HG02943 (cell line): ENCODE data around the gene ULBP1.
A peak's percentile ranks its signal among the peaks of the same experiment; 100 is the strongest.
"Not testable (repeated sequence)": the region's sequence is repeated elsewhere in the genome, so short reads cannot be mapped to it uniquely, and the experiment has no call there.

Experiments used
- ATAC-seq: cut with Tn5 transposase; IDR thresholded peaks from one replicate; pipeline ENCODE4 v1.9.1; 2021; ENCODE audit warnings: mild to moderate bottlenecking, low read depth, moderate library complexity; ENCODE audit not compliant: unreplicated experiment

The ULBP1 gene

DNA sequence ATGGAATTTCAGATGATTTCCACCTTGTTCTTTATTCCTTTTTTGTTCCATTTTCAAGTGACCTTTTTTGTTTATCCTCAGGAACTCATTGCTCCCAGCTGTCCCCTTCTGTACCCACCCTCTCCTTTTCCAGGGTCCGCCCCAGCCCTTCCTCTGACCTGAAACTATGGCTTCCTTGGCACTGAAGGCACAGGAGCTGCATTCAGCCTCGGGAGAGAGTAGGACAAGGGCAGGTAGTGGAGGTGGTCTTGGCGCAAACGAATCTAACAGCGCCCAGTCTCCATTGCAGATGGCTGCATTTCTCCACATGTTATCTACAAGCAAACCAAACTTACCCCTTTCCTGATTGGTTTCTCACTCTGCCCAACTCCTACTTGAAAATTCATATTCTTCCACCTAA, 30.7 kb upstream of the ULBP1 start:
- ATAC-seq, result no peak

DNA sequence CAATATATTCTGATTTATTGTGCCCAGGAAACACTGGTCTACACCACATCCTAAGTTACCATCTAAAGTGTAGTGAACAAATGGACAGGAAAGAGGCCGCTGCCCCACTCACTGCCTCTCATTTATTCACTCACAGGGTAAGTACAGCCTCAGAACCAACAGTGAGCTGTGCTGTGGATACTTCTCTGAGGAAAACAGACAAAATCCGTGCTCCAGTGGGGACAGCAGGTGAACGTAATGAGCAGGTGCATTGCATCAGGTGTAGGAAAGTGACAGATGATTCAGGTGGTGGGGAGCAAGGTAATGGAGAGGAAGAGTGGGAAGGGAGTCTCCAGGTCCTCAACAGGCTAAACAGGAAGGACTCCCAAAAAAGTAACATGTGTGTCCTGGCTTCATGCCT, 30.3 kb upstream of the ULBP1 start:
- no peak for ATAC-seq

DNA sequence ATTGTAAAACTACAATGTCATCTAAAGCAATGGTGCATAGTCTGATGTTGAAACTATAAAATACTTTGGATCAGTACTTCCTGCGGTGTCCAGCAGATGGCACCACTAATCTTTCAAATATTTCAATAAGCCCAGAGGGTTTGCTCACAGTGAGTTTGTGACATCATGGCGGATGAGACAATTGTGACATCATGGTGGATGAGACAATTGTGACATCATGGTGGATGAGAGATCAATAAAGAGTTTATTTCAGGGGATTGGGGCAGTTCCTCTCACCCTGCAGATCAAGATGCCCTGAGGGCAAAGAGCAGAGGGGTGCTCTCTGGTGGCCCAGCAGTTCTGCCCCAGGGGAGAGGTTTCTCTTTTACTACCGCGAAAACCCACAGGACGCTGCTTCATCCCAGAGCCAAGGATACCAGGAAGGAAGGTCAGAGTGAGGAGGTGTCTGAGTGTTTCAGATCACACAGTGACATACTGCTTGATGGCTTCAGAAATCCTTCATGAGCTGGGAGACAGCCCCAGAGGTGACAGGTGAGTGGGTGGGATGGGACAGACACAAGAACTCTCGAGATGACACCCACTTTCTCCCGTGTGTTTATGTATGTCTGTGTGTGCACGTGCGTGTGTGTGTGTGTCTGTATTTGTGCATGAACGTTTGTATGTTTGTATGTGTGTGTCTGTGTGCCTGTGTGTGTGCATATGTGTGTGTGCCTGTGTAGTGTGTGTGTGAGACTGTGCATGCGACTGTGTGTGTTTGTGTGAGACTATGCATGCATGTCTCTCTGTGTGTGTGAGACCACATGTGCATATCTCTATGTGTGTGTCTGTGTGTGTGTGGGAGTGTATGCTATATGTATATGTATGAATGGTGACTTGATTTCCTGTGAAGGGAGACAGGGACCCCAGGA, 29.2 kb upstream of the ULBP1 start:
- no peak for ATAC-seq

DNA sequence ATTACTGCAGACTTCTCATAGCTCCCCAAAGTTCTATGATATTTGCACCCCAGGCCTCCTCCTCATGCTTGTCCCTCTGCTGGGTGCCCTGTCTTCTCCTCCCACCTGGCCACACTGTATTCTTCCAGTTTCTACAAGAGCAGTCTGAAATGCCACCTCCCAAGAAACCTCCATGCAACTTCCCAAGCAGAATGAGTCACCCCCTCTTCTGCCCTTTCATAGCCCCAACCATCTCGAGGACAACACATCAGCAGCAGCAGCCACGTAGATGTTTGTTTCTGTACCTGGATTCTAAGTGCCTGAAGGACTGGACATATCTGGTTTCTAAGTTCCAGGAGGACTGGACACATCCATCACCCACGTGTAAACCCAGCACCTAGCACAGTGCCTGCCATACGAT, 28.5 kb upstream of the ULBP1 start:
- ATAC-seq, result no peak

DNA sequence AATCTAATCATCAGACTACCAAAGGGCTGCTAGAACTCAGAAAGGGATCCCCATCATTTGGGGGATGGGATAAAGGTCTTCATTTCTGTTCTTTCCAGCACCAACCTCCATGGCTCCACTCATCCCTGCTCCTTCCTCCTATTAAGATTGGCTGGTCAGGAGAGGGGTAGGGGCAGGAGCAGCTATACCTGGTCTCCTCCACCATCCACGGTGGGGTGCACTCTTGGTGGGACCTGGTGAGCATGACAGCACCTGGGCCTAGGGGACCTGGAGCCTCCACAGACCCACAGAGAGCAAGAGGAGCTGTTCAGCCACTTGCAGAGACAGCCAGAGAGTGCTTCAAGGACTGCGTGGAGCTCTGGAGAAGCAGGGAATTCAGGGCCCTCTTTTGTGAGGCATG, 28.1 kb upstream of the ULBP1 start:
- ATAC-seq, result no peak

DNA sequence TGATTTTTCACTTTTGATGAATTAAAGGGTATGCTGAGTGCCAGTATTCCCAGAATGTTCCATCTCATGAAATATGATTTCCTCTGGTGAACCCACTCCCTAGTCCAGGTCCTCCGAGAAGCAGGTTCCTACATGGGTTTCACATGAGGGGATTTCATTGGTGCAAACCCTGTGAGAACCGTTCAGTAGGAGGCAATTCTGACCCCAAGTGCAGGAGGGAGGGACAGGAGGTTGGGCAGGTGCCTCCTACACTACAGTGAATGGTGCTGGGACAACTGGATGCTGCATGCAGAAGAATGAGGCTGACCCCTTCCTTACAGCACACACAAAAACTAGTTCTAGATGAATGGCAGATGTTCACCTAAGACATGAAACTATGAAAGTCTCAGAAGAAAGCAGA, 27.0 kb upstream of the ULBP1 start:
- ATAC-seq, result no peak

DNA sequence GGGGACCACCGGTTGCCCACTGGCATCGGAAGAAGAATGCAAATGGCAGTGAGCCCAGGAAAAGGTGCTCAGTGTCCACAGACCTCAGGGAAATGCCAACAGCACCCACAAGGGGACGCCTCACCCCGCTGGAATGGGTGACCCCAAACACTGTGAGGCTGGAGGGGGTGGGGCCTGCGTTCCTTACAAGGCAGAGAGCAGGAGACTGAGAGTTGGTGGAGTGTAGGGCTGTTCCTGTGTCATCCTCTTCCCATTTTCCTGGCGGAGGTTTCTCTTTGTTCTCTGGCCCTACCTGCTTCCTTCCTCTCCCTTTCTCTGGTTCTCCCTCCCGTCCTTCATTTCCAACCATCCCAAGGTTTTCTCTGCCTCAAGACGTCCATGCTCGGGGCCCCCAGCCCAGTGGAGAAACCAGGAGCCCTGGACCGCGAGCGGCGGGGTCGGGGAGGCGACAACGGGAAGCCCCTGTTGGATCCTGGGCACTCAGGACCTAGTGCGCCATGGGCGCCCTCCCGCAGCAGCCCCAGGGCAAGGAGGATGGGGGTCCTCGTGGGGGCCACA, 25.7 kb upstream of the ULBP1 start:
- ATAC-seq, result not testable (repeated sequence)

DNA sequence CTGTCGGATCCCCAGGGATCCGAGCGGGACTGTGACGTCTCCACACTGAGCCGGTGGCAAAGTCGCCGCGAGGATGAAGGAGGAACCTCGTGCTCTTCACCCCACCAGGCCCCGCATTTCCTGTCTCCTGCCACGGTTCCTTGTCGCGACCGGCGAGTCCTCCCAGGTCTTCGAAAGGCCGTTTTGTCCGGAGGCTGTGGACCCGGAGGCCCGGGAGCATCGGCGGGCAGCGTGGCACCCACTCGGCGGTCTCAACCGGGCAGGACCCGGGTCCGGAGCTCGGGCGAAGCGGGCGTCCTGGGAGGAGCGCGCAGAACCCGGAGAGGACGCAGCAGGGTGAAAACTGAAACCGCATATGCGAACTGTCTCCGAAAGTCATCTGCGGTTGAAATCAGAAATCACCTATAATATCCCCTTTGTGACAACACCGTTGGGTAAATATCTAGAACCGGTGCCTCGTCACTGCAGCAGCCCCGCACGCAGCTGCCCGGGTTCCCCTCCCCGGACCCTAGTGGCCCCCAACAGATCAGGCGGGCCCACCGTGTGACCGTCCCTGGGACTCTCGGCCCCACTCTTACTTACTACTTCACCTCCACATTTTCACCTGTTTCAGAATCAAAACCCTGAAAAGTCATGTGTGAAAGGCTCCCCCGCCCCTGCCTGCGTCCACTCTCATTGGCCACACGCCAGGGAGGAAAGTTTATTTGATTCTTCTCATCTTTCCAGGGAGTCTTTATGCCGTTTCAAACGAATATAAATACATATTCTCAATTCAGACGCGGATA, 25.0 kb upstream of the ULBP1 start:
- ATAC-seq, result peak; percentile 82

DNA sequence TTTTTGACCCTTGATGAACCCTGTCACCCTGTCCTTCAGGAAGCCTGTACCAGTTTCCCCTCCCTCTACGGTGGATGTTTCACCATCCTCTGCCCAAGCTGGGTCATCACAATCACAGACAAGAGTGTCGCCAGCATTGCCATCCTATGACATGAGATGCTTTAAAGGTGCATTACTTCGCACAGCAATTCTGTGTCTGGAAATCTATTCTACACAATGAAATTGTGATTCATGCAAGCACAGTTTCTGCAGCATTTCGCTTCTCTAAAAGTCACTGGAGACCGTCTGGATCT, 24.4 kb upstream of the ULBP1 start:
- no peak for ATAC-seq

DNA sequence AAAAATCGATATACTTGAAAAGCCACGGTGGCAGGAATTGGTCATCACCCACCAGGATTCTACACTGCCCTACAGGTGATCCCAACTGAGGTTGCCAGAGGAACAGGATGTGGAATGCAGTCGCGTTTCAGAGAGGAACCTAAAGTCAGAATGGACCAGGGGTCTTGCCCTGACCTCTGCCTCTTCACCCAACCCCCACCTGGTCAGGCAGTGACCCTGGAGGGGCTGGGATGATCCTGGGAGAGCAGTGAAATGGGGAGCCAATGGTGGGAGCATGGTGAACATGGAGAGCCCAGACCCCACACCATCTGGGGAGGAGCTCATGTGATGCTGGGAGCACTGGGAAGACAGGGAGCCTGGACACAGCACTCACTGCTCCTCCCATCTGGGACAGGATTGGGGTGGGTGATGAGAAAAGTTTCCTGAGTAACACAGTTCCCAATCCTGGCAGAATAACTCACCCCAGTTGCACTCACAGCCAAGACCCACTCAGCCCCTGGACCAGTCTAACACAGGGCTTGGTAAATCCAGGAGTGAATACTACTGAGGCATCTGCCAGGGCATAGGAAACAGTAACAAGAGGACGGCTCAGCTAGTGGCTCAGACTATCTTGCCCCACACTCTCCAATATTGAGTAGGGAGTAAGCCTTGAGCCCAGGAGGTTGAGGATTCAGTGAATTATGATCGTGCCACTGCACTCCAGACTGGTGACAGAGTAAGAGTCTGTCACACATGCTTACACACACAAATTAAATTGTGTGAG, 23.7 kb upstream of the ULBP1 start:
- no peak for ATAC-seq

DNA sequence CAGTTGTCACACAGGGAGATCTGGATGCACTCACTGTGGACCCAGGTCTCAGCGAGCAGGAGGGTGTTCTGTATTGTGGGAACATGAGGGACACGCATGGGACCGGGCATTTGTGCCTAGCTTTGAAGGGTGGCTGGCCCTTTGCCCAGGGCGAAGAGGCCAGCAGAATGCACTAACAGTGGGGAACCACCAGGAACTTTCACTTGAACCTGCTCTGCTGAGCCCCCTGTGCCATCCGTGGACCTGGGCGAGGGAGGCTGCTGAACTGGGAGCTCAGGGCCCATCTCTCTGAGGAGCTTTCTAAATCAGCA, 23.1 kb upstream of the ULBP1 start:
- ATAC-seq, result no peak

DNA sequence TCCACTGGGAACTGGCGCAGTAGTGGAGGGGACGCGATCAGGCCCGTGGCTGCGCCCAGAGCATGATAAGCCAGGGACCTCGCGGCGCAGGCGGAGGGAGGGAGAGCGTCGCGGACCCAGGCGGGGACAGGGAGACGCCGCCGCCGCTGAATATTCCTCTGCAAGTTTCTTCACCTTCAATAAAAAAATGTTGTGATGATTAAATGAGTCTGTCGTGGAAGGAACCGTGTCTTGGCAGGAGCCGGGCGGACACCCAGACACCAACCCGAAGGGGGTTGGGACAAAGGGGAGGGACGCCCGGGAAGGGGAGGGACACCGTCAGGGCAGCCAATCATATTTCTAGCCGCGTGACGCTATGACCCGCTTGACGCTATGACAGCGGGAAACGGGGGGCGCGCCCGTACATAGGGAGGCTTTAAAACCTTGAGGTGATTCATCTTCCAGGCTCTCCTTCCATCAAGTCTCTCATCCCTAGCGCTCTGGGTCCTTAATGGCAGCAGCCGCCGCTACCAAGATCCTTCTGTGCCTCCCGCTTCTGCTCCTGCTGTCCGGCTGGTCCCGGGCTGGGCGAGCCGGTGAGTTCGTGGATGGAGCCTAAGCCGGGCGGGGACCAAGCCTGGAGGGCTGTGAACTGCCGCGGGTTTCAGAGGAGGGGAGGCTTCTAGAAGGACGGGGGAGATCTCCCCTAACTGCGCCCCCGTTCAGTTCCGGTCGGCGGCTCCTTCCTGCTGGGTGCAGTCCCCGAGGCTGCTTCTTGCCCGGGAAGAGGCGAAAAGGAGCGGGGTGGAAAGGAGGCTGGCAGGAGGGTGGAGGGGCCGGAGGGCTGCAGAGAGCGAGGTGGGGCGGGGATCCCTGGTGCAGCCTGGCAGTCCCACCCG, 21.9 kb upstream of the ULBP1 start, which contains the start of gene ULBP2:
ULBP2 (plus strand) TSS at position 432 of the 878 bp plus-strand sequence; CDS start at position 491, 59 bp downstream.
- no peak for ATAC-seq

DNA sequence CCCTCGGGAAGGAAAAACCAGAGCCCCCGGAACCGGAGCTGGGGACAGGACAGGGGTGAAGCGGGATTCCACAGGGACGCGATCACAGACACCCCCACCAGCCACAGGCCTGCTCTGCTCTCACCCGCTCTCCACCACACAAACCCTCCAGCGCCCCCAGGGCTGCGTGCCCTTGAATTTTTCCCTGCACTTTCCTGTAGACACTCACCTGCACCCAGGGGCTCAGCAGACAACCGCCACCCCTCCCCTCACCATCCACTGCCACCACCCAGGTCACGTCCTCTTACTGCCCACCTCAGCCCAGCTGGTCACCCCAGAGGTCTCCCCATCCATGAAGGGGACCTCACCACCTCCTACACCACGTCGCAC, 21.3 kb upstream of the ULBP1 start:
- no peak for ATAC-seq

DNA sequence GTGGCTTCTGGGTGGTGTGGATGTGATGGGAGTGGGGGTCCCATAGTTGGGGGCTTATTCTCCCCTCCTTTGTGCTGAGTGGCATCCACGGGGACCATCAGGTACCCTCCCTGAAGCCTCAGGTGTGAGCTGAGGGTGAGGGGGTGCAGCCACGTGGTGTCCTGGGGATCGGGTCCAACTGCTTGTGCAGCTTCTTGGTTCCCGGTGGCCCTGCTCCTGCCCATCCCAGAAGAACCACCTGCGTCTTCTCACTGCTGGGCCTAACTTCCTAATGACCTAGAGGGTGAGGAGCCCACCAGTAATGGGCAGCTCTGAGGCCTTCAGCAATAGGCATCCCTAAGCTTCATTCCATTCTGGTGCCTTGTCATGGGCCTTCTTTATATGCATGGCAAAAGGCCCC, 20.4 kb upstream of the ULBP1 start:
- not testable (repeated sequence) for ATAC-seq

DNA sequence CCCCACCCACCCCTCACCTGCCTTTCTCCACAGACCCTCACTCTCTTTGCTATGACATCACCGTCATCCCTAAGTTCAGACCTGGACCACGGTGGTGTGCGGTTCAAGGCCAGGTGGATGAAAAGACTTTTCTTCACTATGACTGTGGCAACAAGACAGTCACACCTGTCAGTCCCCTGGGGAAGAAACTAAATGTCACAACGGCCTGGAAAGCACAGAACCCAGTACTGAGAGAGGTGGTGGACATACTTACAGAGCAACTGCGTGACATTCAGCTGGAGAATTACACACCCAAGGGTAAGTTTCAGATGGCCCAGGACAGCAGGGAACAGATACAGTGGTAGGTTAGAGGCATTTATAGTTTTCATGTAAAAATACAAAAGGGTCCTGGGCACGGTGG, 18.5 kb upstream of the ULBP1 start:
- ATAC-seq, result not testable (repeated sequence)

DNA sequence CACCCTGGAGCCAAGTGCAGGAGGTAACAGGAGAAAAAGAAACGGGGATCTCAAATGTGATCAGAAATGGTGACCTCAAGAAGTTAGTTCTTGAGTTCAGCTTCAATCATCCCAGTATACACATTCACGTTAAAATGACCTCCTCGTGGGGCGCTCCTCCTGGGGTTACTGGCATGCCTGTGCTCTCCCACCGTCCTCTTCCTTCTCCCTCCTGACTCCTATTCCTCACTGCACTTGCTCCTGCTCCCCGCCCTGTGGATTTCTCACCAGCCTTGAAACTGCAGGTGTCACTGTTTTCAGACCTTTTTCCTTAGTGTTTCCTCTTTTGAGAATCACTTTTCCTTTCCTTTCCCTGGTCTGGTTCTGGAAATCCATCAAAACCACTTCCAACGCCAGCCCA, 17.1 kb upstream of the ULBP1 start:
- ATAC-seq, result not testable (repeated sequence)

DNA sequence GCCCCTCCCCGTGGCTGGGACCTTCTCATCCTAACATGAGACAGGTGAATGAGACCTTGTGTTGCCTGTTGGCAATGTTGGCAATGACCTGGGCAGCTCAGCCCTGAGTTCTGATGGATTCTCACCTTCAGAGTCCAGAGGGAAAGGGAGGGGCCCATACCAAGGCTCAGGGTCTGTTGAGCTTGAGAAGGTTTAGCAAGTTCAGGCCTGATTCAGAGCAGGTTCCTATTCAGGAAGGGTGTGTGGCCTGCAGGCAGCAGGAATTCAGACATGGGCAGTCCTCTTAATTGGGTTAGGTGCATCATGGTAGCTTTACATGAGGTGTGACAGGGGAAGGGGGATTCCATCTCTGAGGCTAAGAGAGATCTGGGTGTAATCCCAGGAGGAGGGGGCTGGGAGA, 16.2 kb upstream of the ULBP1 start:
- not testable (repeated sequence) for ATAC-seq

DNA sequence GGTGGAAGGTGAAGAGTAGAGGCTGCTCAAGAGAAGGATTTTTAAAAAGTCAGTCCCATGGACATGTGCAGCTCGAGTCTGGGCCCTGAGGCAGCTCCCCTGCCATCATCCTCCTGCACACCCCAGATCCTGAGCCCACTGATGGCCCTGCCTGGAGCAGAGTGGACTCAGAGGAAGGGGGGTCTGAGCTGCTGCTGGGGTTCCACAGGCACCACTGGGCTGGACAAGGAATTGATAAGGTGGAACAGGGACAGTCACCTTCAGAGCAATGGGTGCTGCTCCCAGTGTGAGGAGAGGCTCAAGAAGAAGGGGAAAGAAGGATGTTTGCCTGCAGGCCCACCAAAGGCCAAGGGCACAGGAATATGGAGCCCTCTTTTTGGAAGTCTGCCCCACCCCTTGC, 15.7 kb upstream of the ULBP1 start:
- ATAC-seq, result no peak

DNA sequence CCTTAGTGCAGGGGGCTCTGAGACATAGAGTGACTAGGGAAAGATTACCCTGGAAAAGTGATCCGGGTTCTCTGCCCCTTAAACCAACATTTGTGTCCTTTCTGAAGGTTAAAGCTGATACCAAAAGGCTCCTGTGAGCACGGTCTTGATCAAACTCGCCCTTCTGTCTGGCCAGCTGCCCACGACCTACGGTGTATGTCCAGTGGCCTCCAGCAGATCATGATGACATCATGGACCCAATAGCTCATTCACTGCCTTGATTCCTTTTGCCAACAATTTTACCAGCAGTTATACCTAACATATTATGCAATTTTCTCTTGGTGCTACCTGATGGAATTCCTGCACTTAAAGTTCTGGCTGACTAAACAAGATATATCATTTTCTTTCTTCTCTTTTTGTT, 15.1 kb upstream of the ULBP1 start:
- no peak for ATAC-seq

DNA sequence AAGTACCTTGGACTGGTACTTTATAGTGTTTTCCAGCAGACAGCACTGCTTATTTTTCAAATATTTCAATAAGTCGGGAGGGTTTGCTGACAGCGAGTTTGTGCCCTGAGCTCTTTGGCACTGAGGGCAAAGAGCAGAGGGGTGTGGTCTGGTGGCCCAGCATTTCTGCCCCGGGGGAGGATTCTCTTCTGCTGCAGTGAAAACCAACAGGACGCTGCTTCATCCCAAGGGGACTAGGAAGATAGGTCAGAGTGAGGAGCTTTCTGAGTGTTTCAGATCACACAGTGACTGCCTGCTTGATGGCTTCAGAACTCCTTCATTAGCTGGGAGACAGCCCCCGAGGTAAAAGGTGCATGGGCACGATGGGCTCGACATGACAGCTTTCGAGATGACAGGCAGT, 13.3 kb upstream of the ULBP1 start:
- no peak for ATAC-seq
